SH-SY5Y (cell line): ENCODE results near the gene MRPL43.

Source experiments
- GATA2 ChIP-seq: IDR thresholded peaks from 2 replicates; pipeline ENCODE4 v1.6.1; 2011; ENCODE audit warnings: mild to moderate bottlenecking, low read depth, low read length
- GATA3 ChIP-seq: IDR thresholded peaks from 2 replicates; pipeline ENCODE4 v1.6.1; 2011; ENCODE audit warnings: low read depth, mild to moderate bottlenecking, low read length, moderate library complexity

GRCh38 chr10:101020427-101021075 is 33.3 kb upstream of the MRPL43 start:
- TF ChIP-seq GATA3, result no peak
- TF ChIP-seq GATA2, result no peak
